ENCODE data around the gene SMIM44. TPM values are rescaled to one million over a fixed set of nuclear protein-coding genes. Genes with fewer than 3 reads are reported as not detected.
"Not testable (repeated sequence)": the region's sequence is repeated elsewhere in the genome, so short reads cannot be mapped to it uniquely, and the experiment has no call there.

The SMIM44 gene
- total RNA-seq, 1 donor from 2014 or later = not detected

DNA sequence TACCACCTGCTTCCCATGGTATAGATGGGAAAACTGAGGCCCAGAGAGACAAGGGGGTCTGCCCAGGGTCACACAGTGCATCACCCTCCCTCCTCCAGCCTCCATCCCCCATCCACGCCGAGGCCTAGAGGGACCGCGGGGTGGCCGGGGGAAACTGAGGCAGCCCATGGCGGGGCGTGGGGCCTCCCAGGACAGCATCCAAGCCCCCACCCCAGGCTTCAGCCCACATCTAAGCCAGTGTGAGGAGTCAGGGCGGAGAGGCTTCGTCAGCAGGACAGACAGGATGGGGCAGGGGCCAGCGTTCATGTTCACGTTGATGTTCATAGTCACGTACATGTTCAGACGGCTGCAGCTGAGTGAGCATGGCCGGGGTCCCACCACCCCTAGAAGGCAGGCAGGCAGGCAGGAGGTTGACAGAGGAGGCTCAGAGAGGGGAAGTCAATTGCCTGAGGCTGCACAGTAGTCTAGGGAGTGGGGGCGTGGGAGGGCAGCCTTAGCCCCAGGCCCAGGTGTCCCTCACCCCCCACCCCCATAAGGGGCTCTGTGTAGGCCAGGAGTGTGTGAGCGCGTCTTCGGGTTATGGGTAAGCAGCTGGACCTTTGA lies 26.2 kb downstream of the SMIM44 start:
- Histone ChIP-seq H3K4me3 (no peak overlapping the region), H3K4me1 (peaks cover 35% of the 10 kb centered on the region), H3K9me3 (no peaks in the 10 kb centered on the region), H3K27ac (peak overlapping the region; percentile 77), H3K27me3 (ENCODE audit: low read depth) (no peaks in the 10 kb centered on the region), H3K36me3 (peaks cover 58% of the 10 kb centered on the region)
- intact Hi-C loops (cut with DNase I) = no loop called here
- TF ChIP-seq, protein P1, sequence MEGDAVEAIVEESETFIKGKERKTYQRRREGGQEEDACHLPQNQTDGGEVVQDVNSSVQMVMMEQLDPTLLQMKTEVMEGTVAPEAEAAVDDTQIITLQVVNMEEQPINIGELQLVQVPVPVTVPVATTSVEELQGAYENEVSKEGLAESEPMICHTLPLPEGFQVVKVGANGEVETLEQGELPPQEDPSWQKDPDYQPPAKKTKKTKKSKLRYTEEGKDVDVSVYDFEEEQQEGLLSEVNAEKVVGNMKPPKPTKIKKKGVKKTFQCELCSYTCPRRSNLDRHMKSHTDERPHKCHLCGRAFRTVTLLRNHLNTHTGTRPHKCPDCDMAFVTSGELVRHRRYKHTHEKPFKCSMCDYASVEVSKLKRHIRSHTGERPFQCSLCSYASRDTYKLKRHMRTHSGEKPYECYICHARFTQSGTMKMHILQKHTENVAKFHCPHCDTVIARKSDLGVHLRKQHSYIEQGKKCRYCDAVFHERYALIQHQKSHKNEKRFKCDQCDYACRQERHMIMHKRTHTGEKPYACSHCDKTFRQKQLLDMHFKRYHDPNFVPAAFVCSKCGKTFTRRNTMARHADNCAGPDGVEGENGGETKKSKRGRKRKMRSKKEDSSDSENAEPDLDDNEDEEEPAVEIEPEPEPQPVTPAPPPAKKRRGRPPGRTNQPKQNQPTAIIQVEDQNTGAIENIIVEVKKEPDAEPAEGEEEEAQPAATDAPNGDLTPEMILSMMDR (IDR thresholded peaks at IDR 0.05) = no peak
- ATAC-seq (no peak), DNase-seq (no peak)

DNA sequence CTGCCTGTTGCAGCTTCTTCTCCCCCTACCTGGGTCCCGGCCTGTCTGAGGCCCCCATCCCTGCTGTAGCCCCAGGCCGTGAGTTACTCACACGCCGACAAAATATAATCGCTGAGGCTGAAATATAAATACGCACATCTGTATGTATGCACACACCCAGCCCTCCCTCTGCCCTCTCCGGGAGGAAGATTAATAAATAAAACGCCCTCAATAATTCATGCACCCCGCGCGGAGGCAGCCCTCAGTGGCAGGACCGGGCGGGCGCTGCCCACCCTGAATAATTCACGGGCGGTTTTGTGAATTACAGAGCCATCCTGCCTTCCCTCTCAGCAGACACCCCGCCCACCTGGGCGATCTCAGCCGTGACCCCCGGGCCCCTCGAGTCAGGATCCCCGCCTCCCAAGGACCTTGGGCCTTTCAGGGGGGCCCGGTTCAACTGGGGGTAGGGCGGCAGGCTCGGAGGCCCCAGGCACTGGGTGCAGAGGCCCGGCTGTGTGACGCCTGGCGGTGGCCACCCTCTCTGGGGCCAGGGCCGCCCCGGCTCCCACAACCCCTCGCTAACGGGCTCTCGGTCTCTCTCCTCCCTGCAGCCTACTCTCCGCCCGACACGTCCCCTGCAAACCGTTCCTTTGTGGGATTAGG lies 27.2 kb downstream of the SMIM44 start:
- H3K27me3 ChIP-seq (ENCODE audit: low read depth) = no peaks in the 10 kb centered on the region
- H3K9me3 ChIP-seq = no peaks in the 10 kb centered on the region
- DNase-seq = no peak
- intact Hi-C loops (cut with DNase I) = no loop called here
- H3K27ac ChIP-seq = no peak overlapping the region
- H3K36me3 ChIP-seq = peaks cover 62% of the 10 kb centered on the region
- no peak overlapping the region for H3K4me3 ChIP-seq
- TF ChIP-seq, protein P1 (IDR thresholded peaks at IDR 0.05) = no peak
- H3K4me1 ChIP-seq = peaks cover 41% of the 10 kb centered on the region
- ATAC-seq = no peak

DNA sequence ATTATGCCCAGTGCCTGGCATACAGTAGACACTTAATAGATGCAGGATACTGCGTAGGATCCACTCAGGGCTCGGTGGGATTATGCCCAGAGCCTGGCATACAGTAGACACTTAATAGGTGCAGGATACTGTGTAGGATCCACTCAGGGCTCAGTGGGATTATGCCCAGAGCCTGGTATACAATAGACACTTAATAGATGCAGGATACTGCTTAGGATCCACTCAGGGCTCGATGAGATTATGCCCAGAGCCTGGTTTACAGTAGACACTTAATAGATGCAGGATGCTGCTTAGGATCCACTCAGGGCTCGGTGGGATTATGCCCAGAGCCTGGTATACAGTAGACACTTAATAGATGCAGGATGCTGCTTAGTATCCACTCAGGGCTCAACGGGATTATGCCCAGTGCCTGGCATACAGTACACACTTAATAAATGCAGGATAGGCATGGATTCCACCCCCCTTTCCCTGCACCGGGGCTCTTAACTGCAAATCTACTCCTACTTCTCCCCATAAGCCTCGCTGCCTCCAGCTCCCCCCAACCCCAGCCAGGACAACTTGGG lies 27.8 kb downstream of the SMIM44 start:
- Histone ChIP-seq H3K36me3 (peaks cover 67% of the 10 kb centered on the region), H3K27ac (no peak overlapping the region), H3K4me3 (no peak overlapping the region), H3K27me3 (ENCODE audit: low read depth) (no peaks in the 10 kb centered on the region), H3K4me1 (peaks cover 47% of the 10 kb centered on the region), H3K9me3 (no peaks in the 10 kb centered on the region)
- no peak for DNase-seq
- intact Hi-C loops (cut with DNase I) = no loop called here
- ATAC-seq = no peak
- TF ChIP-seq, protein P1 (IDR thresholded peaks at IDR 0.05) = no peak

DNA sequence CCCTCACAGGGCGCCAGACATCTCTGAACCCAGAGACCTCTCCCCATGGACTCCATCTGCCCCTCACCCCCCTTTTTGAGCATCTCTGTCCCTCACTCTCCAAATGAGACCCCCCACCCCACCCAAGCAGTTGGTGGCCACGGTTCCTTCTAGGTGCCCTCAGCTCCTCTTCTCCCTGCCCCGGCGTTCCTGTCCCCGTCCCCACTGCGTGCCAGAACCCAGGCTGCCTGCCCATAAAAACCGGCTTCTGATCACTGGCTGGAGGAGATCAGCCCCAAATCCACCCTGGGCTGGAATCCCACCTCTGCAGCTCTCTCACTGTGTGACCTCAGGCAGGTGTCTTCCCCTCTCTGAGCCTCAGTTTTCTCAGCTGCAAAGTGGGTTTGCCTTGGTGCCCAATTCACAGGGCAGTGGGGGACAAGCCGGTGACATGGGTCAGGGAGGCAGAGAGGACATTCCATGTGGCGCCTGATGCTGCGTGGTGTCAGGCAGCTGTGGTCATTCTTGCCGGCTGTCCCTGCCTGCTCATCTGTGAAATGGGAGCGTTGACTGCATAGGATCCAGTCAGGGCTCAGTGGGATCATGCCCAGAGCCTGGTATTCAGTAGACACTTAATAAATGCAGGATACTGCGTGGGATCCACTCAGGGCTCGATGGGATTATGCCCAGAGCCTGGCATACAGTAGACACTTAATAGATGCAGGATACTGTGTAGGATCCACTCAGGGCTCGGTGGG lies 28.4 kb downstream of the SMIM44 start:
- TF ChIP-seq, protein P1 (IDR thresholded peaks at IDR 0.05) = no peak
- no peaks in the 10 kb centered on the region for H3K27me3 ChIP-seq (ENCODE audit: low read depth)
- H3K9me3 ChIP-seq = no peaks in the 10 kb centered on the region
- DNase-seq (no peak), ATAC-seq (no peak)
- no peak overlapping the region for H3K27ac ChIP-seq
- H3K36me3 ChIP-seq = peaks cover 74% of the 10 kb centered on the region
- peaks cover 44% of the 10 kb centered on the region for H3K4me1 ChIP-seq
- no peak overlapping the region for H3K4me3 ChIP-seq
- intact Hi-C loops (cut with DNase I) = no loop called here

DNA sequence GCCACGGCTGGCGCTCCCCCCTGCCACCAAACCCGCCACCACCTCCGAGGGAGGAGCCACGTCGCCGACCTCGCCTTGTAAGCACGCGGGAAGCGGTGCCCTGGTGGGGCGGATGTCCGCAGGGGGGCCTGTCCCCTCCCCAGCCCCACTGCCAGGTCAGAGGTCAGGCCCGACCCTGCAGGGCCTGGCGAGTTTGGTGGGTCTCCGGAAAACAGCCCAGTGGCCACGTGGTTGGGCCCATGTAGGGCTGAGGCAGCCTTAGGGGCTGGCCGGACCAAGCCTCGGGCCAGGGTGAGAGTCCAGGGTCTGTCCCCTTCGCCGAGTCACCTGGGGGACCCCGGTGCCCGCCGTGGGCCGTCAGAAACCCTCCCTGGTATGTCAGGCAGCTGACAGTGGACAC lies 29.4 kb downstream of the SMIM44 start:
- Histone ChIP-seq H3K4me3 (no peak overlapping the region), H3K27ac (no peak overlapping the region), H3K9me3 (no peaks in the 10 kb centered on the region), H3K4me1 (peaks cover 34% of the 10 kb centered on the region), H3K36me3 (peaks cover 83% of the 10 kb centered on the region), H3K27me3 (ENCODE audit: low read depth) (no peaks in the 10 kb centered on the region)
- ATAC-seq (no peak), DNase-seq (no peak)
- TF ChIP-seq, protein P1 (IDR thresholded peaks at IDR 0.05) = no peak
- intact Hi-C loops (cut with DNase I) = no loop called here

DNA sequence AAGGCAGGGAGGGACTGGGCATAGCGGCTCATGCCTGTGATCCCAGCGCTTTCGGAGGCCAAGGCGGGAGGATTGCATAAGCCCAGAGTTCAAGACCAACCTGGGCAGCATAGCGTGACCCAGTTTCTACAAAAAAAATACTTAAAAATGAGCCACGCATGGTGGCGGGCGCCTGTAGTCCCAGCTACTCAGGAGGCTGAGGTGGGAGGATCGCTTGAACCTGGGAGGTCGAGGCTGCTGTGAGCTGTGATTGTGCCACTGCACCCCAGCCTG lies 30.4 kb downstream of the SMIM44 start:
- intact Hi-C loops (cut with DNase I); H3K27me3 ChIP-seq (ENCODE audit: low read depth); DNase-seq; ATAC-seq; H3K4me3 ChIP-seq; H3K27ac ChIP-seq; H3K9me3 ChIP-seq: not testable (repeated sequence)
- Histone ChIP-seq H3K4me1 (peaks cover 24% of the 10 kb centered on the region), H3K36me3 (peaks cover 93% of the 10 kb centered on the region)
